H9 (cell line): Measurements from ENCODE around the gene LRMDA. TPM values are rescaled to one million over a fixed set of nuclear protein-coding genes. Genes with fewer than 3 reads are reported as not detected.

Source experiments
- DNase-seq: peaks from one replicate; pipeline ENCODE4 v3.0.0-alpha.2; 2017
- H2AFZ ChIP-seq: one replicate; pipeline ENCODE4 v1.6.1; 2013; ENCODE audit warnings: mild to moderate bottlenecking, low read length, control low read depth, moderate library complexity
- H2AK5ac ChIP-seq: 2 replicates; pipeline ENCODE4 v1.6.1; 2013; ENCODE audit warnings: low read length, control low read depth, mixed read lengths; ENCODE audit not compliant: insufficient read length
- H2BK120ac ChIP-seq: one replicate; pipeline ENCODE4 v1.6.1; 2013; ENCODE audit warnings: low read depth, mild to moderate bottlenecking, low read length, control low read depth, inconsistent platforms; ENCODE audit not compliant: poor library complexity, severe bottlenecking
- H2BK12ac ChIP-seq: 2 replicates; pipeline ENCODE4 v1.6.1; 2013; ENCODE audit warnings: low read length, control low read depth, mixed read lengths, low read depth; ENCODE audit not compliant: insufficient read length
- H2BK15ac ChIP-seq: 2 replicates; pipeline ENCODE4 v1.6.1; 2013; ENCODE audit warnings: low read depth, low read length, control low read depth
- H2BK20ac ChIP-seq: one replicate; pipeline ENCODE4 v1.6.1; 2013; ENCODE audit warnings: low read depth, mild to moderate bottlenecking, low read length, control low read depth, inconsistent platforms; ENCODE audit not compliant: poor library complexity, severe bottlenecking
- H2BK5ac ChIP-seq: 2 replicates; pipeline ENCODE4 v1.6.1; 2013; ENCODE audit warnings: low read length, control low read depth, mixed read lengths; ENCODE audit not compliant: insufficient read length
- H3K14ac ChIP-seq: 2 replicates; pipeline ENCODE4 v1.6.1; 2013; ENCODE audit warnings: low read length, control low read depth; ENCODE audit not compliant: insufficient read depth
- H3K18ac ChIP-seq: 2 replicates; pipeline ENCODE4 v1.6.1; 2013; ENCODE audit warnings: low read depth, mild to moderate bottlenecking, mixed read lengths, low read length, control low read depth; ENCODE audit not compliant: insufficient read length
- H3K23ac ChIP-seq: 2 replicates; pipeline ENCODE4 v1.6.1; 2013; ENCODE audit warnings: low read length, control low read depth, mixed read lengths, low read depth; ENCODE audit not compliant: insufficient read length
- H3K23me2 ChIP-seq: 2 replicates; pipeline ENCODE4 v1.6.1; 2013; ENCODE audit warnings: low read depth, mild to moderate bottlenecking, mixed read lengths, low read length, control low read depth; ENCODE audit not compliant: insufficient read length, poor library complexity, severe bottlenecking
- H3K27ac ChIP-seq: 2 replicates; pipeline ENCODE4 v1.5.1; 2013; ENCODE audit warnings: low read length, control low read depth, mixed read lengths, low read depth; ENCODE audit not compliant: insufficient read length
- H3K27me3 ChIP-seq: 2 replicates; pipeline ENCODE4 v1.6.1; 2013; ENCODE audit warnings: low read length, control low read depth, inconsistent platforms; ENCODE audit not compliant: insufficient read depth
- H3K4ac ChIP-seq: 2 replicates; pipeline ENCODE4 v1.6.1; 2013; ENCODE audit warnings: low read depth, mild to moderate bottlenecking, control low read depth, inconsistent platforms, low read length, moderate library complexity
- H3K4me1 ChIP-seq: 2 replicates; pipeline ENCODE4 v1.6.1; 2013; ENCODE audit warnings: low read length, control low read depth, inconsistent platforms; ENCODE audit not compliant: insufficient read depth
- H3K4me2 ChIP-seq: 2 replicates; pipeline ENCODE4 v1.6.1; 2013; ENCODE audit warnings: low read length, control low read depth, mixed read lengths; ENCODE audit not compliant: insufficient read length, insufficient read depth
- H3K56ac ChIP-seq: 2 replicates; pipeline ENCODE4 v1.6.1; 2013; ENCODE audit warnings: low read depth, mild to moderate bottlenecking, mixed read lengths, low read length, control low read depth; ENCODE audit not compliant: insufficient read length
- H3K79me1 ChIP-seq: 2 replicates; pipeline ENCODE4 v1.6.1; 2013; ENCODE audit warnings: low read depth, mild to moderate bottlenecking, moderate library complexity, low read length, control low read depth, inconsistent platforms; ENCODE audit not compliant: insufficient read depth, poor library complexity, severe bottlenecking
- H3K79me2 ChIP-seq: 2 replicates; pipeline ENCODE4 v1.6.1; 2013; ENCODE audit warnings: low read length, control low read depth, inconsistent platforms; ENCODE audit not compliant: insufficient read depth
- H3K9ac ChIP-seq: 2 replicates; pipeline ENCODE4 v1.6.1; 2013; ENCODE audit warnings: low read length, control low read depth, mixed read lengths; ENCODE audit not compliant: insufficient read length; ENCODE audit errors: extremely low read depth
- H3K9me3 ChIP-seq: one replicate; pipeline ENCODE4 v1.6.1; 2013; ENCODE audit warnings: low read depth, low read length, inconsistent platforms; ENCODE audit not compliant: control insufficient read depth
- H3T11ph ChIP-seq: one replicate; pipeline ENCODE4 v1.6.1; 2013; ENCODE audit warnings: mild to moderate bottlenecking, low read length, control low read depth, inconsistent platforms
- H4K20me1 ChIP-seq: one replicate; pipeline ENCODE4 v1.6.1; 2013; ENCODE audit not compliant: control insufficient read depth, insufficient read length, insufficient read depth
- H4K5ac ChIP-seq: 2 replicates; pipeline ENCODE4 v1.6.1; 2013; ENCODE audit warnings: low read depth, mild to moderate bottlenecking, mixed read lengths, low read length, control low read depth; ENCODE audit not compliant: insufficient read length
- H4K8ac ChIP-seq: replicated peaks from 2 replicates; pipeline ENCODE4 v1.6.1; 2013; ENCODE audit warnings: low read length, control low read depth, mixed read lengths, low read depth; ENCODE audit not compliant: insufficient read length
- H4K91ac ChIP-seq: 2 replicates; pipeline ENCODE4 v1.6.1; 2013; ENCODE audit warnings: low read depth, mild to moderate bottlenecking, moderate library complexity, mixed read lengths, low read length, control low read depth; ENCODE audit not compliant: insufficient read length
- H3K27ac Mint-ChIP-seq, 3 experiments: 2 replicates in 2 of 3; 3 replicates in 1 of 3; pipeline ENCODE4 v1.8.0; 2020 to 2021; ENCODE audit warnings: mixed read lengths in 3 of 3, mild to moderate bottlenecking in 1 of 3, moderate library complexity in 1 of 3
- H3K27me3 Mint-ChIP-seq: 2 replicates; pipeline ENCODE4 v1.8.0; 2021; ENCODE audit warnings: low read depth, mild to moderate bottlenecking, moderate library complexity, mixed read lengths
- H3K36me3 Mint-ChIP-seq, 3 experiments: 2 replicates in 2 of 3; 3 replicates in 1 of 3; pipeline ENCODE4 v1.8.0; 2020 to 2021; ENCODE audit warnings: low read depth in 3 of 3, mixed read lengths in 3 of 3; ENCODE audit not compliant: insufficient read depth in 1 of 3
- H3K4me1 Mint-ChIP-seq, 2 experiments: 2 replicates each; pipeline ENCODE4 v1.8.0; 2020; ENCODE audit warnings: mixed read lengths in 2 of 2
- H3K4me3 Mint-ChIP-seq, 2 experiments: 2 replicates in 1 of 2; 3 replicates in 1 of 2; pipeline ENCODE4 v1.8.0; 2020 to 2021; ENCODE audit warnings: mild to moderate bottlenecking in 2 of 2, mixed read lengths in 2 of 2, moderate library complexity in 1 of 2
- H3K9me3 Mint-ChIP-seq, 2 experiments: 2 replicates in 1 of 2; 3 replicates in 1 of 2; pipeline ENCODE4 v1.8.0; 2020; ENCODE audit warnings: mild to moderate bottlenecking in 2 of 2, mixed read lengths in 2 of 2, moderate library complexity in 1 of 2
- WGBS: extraction: QIAGEN DNeasy Blood & Tissue Kit; methylation state at CpG from one replicate; pipeline ENCODE4 v1.1.7; 2013; ENCODE audit warnings: missing lambda C conversion rate, low lambda C conversion rate, mixed read lengths; ENCODE audit not compliant: insufficient read length; ENCODE audit errors: extremely low coverage; 5-methylcytosine and 5-hydroxymethylcytosine counted together
- total RNA-seq: library from RNA; stranded (reverse); gene quantifications from 2 replicates; pipeline ENCODE4 v1.2.1, GENCODE V29; 2021
- TF ChIP-seq, protein P1 (sequence below): fragments of 200-600 bp; sonication (generic); conservative IDR thresholded peaks from 3 replicates; pipeline ENCODE4 v1.8.0; 2021; ENCODE audit warnings: antibody characterized with exemption, mild to moderate bottlenecking

LRMDA gene
- total RNA-seq, 1 experiment from 2014 or later = 1.8 TPM

GRCh38 chr10:75755528-75755927 is 324.1 kb downstream of the LRMDA start:
- no peak overlapping the region for H4K5ac ChIP-seq
- no peaks in the 10 kb centered on the region for H3K79me2 ChIP-seq
- H3K27me3 ChIP-seq = no peaks in the 10 kb centered on the region
- H3K14ac ChIP-seq = no peak overlapping the region
- H3T11ph ChIP-seq = no peak overlapping the region
- no peaks in the 10 kb centered on the region for H3K23me2 ChIP-seq
- no peak overlapping the region for H3K4ac ChIP-seq
- Mint-ChIP-seq H3K27ac (no peak overlapping the region), H3K36me3 (peaks cover 0 to 9% (median 0%) of the 10 kb centered on the region in 3 experiments; a peak in 1 of 7 replicates), H3K27me3 (no peaks in the 10 kb centered on the region), H3K4me1 (peaks cover 10 to 12% of the 10 kb centered on the region in 2 experiments; a peak in 3 of 4 replicates), H3K4me3 (no peak overlapping the region), H3K9me3 (peaks cover 8 to 12% of the 10 kb centered on the region in 2 experiments; a peak in 3 of 5 replicates)
- H3K27ac ChIP-seq = no peak overlapping the region
- H2AK5ac ChIP-seq = no peak overlapping the region
- H2BK120ac ChIP-seq = no peak overlapping the region
- H3K56ac ChIP-seq = no peak overlapping the region
- no peak overlapping the region for H2BK20ac ChIP-seq
- H3K18ac ChIP-seq = no peak overlapping the region
- no peak overlapping the region for H3K9ac ChIP-seq
- H2BK12ac ChIP-seq = no peak overlapping the region
- no peak overlapping the region for H2AFZ ChIP-seq
- no peaks in the 10 kb centered on the region for H4K20me1 ChIP-seq
- no peak overlapping the region for H4K8ac ChIP-seq
- no peak overlapping the region for H2BK15ac ChIP-seq
- no peak overlapping the region for H3K4me2 ChIP-seq
- no peak overlapping the region for H2BK5ac ChIP-seq
- H3K79me1 ChIP-seq = no peaks in the 10 kb centered on the region
- no peak overlapping the region for H3K23ac ChIP-seq
- H3K9me3 ChIP-seq = no peaks in the 10 kb centered on the region
- TF ChIP-seq, protein P1, sequence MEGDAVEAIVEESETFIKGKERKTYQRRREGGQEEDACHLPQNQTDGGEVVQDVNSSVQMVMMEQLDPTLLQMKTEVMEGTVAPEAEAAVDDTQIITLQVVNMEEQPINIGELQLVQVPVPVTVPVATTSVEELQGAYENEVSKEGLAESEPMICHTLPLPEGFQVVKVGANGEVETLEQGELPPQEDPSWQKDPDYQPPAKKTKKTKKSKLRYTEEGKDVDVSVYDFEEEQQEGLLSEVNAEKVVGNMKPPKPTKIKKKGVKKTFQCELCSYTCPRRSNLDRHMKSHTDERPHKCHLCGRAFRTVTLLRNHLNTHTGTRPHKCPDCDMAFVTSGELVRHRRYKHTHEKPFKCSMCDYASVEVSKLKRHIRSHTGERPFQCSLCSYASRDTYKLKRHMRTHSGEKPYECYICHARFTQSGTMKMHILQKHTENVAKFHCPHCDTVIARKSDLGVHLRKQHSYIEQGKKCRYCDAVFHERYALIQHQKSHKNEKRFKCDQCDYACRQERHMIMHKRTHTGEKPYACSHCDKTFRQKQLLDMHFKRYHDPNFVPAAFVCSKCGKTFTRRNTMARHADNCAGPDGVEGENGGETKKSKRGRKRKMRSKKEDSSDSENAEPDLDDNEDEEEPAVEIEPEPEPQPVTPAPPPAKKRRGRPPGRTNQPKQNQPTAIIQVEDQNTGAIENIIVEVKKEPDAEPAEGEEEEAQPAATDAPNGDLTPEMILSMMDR = no peak
- no CpG with 5 or more reads among the region's 6 CpGs for WGBS
- DNase-seq = no peak
- H3K4me1 ChIP-seq = no peaks in the 10 kb centered on the region
- H4K91ac ChIP-seq = no peak overlapping the region
